Lower lobe of right lung (tissue), 2 donors: Measurements from ENCODE around the gene TOP3A. TPM values are rescaled to one million over a fixed set of nuclear protein-coding genes. Genes with fewer than 3 reads are reported as not detected.
"Not testable (repeated sequence)": the region's sequence is repeated elsewhere in the genome, so short reads cannot be mapped to it uniquely, and the experiment has no call there.

Experiments
- ATAC-seq, 2 donors: fragments of 200-7000 bp; cut with Tn5 transposase; one replicate each; pipeline ENCODE4 v1.9.1; 2020 to 2022; ENCODE audit warnings: mild to moderate bottlenecking in 2 of 2, moderate library complexity in 2 of 2
- DNase-seq: peaks from one replicate; pipeline ENCODE4 v3.0.0-alpha.2; 2020
- H3K27ac ChIP-seq: fragments of 200-600 bp; one replicate; pipeline ENCODE4 v1.8.0; 2022
- H3K27me3 ChIP-seq: fragments of 200-600 bp; one replicate; pipeline ENCODE4 v1.8.0; 2022; ENCODE audit warnings: low read depth
- H3K36me3 ChIP-seq: fragments of 200-600 bp; one replicate; pipeline ENCODE4 v1.8.0; 2022; ENCODE audit warnings: mild to moderate bottlenecking
- H3K4me1 ChIP-seq: fragments of 200-600 bp; one replicate; pipeline ENCODE4 v1.8.0; 2022
- H3K4me3 ChIP-seq: fragments of 200-600 bp; one replicate; pipeline ENCODE4 v1.8.0; 2022; ENCODE audit warnings: mild to moderate bottlenecking
- H3K9me3 ChIP-seq: fragments of 200-600 bp; one replicate; pipeline ENCODE4 v1.8.0; 2022
- CTCF ChIP-seq: fragments of 200-600 bp; IDR thresholded peaks from one replicate; pipeline ENCODE4 v1.8.0; 2022; ENCODE audit warnings: antibody characterized with exemption, mild to moderate bottlenecking
- intact Hi-C: fragments of 100-400 bp; cut with DNase I; formaldehyde crosslinking; loops from one replicate; pipeline ENCODE4 v1.11.0; 2022
- total RNA-seq: library from RNA; stranded (reverse); fragmentation: NEBNext Ultra II Directional; extraction: Animal tissue kit (Norgen Biotek cat#: 25700); gene quantifications from one replicate; pipeline ENCODE4 v1.2.1, GENCODE V29; 2021
- donor health status: DM: no; HTN: yes; CAD: no; lungs with severe emphysema.

The TOP3A gene
- total RNA-seq, 1 donor from 2014 or later, result 31.2 TPM

- Histone ChIP-seq H3K27ac (no peak overlapping the region), H3K4me3 (no peak overlapping the region), H3K9me3 (no peaks in the 10 kb centered on the region), H3K4me1 (peaks cover 16% of the 10 kb centered on the region), H3K27me3 (no peaks in the 10 kb centered on the region), H3K36me3 (peaks cover 70% of the 10 kb centered on the region)
- no peak for DNase-seq
- intact Hi-C loops, result no loop called here
- no peak for TF ChIP-seq CTCF
- no peak for ATAC-seq
These were observed 5.6 kb downstream of the TOP3A start for GRCh38 chr17:18309202-18309601.

- H3K9me3 ChIP-seq, H3K27ac ChIP-seq, DNase-seq, H3K4me1 ChIP-seq, intact Hi-C loops, ATAC-seq, H3K27me3 ChIP-seq, H3K4me3 ChIP-seq: not testable (repeated sequence)
- peaks cover 96% of the 10 kb centered on the region for H3K36me3 ChIP-seq
These were observed 11.6 kb downstream of the TOP3A start for GRCh38 chr17:18303206-18303605.

GRCh38 chr17:18300725-18301480, 13.9 kb downstream of the TOP3A start:
- intact Hi-C loops, result no loop called here
- DNase-seq (no peak), ATAC-seq (peak; percentile 12 to 69)
- Histone ChIP-seq H3K4me1 (no peaks in the 10 kb centered on the region), H3K36me3 (peaks cover 73% of the 10 kb centered on the region), H3K27me3 (no peaks in the 10 kb centered on the region), H3K27ac (peak overlapping the region; percentile 31), H3K4me3 (no peak overlapping the region), H3K9me3 (no peaks in the 10 kb centered on the region)
- TF ChIP-seq CTCF, result no peak

GRCh38 chr17:18298061-18298460, 16.7 kb downstream of the TOP3A start:
- DNase-seq, H3K4me1 ChIP-seq, H3K27me3 ChIP-seq, H3K9me3 ChIP-seq, H3K27ac ChIP-seq, H3K4me3 ChIP-seq, intact Hi-C loops, ATAC-seq: not testable (repeated sequence)
- H3K36me3 ChIP-seq, result peaks cover 62% of the 10 kb centered on the region

- intact Hi-C loops, result no loop called here
- DNase-seq (no peak), ATAC-seq (no peak)
- H3K27ac ChIP-seq, result no peak overlapping the region
- no peaks in the 10 kb centered on the region for H3K9me3 ChIP-seq
- TF ChIP-seq CTCF, result no peak
- no peak overlapping the region for H3K4me3 ChIP-seq
- peaks cover 79% of the 10 kb centered on the region for H3K36me3 ChIP-seq
- H3K27me3 ChIP-seq, result no peaks in the 10 kb centered on the region
- no peaks in the 10 kb centered on the region for H3K4me1 ChIP-seq
These were observed 22.9 kb downstream of the TOP3A start for GRCh38 chr17:18291718-18292540.

GRCh38 chr17:18285296-18285695, 29.5 kb downstream of the TOP3A start:
- intact Hi-C loops, result no loop called here
- H3K27ac ChIP-seq, result no peak overlapping the region
- TF ChIP-seq CTCF, result no peak
- H3K9me3 ChIP-seq, result no peaks in the 10 kb centered on the region
- H3K36me3 ChIP-seq, result peaks cover 100% of the 10 kb centered on the region
- no peak overlapping the region for H3K4me3 ChIP-seq
- no peak for DNase-seq
- ATAC-seq, result no peak
- no peaks in the 10 kb centered on the region for H3K4me1 ChIP-seq
- H3K27me3 ChIP-seq, result no peaks in the 10 kb centered on the region
